Activated naive CD8-positive, alpha-beta T cell treated with anti-CD3 and anti-CD28 coated beads, Interleukin-2, amount 10 ng/mL, durations not matched to agents 7 days and 5 days (primary cell): Measurements from ENCODE around the gene RDH16. TPM values are rescaled to one million over a fixed set of nuclear protein-coding genes. Genes with fewer than 3 reads are reported as not detected.
"Not testable (repeated sequence)": the region's sequence is repeated elsewhere in the genome, so short reads cannot be mapped to it uniquely, and the experiment has no call there.

Experiments used
- ATAC-seq: fragments of 150-1000 bp; cut with Tn5 transposase; one replicate; pipeline ENCODE4 v1.10.0; 2021; ENCODE audit warnings: low read depth, moderate library complexity
- POLR2A ChIA-PET: fragments of 350-600 bp; sonication (Branson Sonifier 250); formaldehyde crosslinking; loops from one replicate; lab custom pipeline; 2021; ENCODE audit warnings: antibody characterized with exemption; lab: Charles Lee
- DNase-seq: peaks from one replicate; pipeline ENCODE4 v3.0.0; 2021
- H3K27ac Mint-ChIP-seq: one replicate; pipeline ENCODE4 v1.8.0; 2022; ENCODE audit warnings: mild to moderate bottlenecking, mixed read lengths
- H3K27me3 Mint-ChIP-seq: one replicate; pipeline ENCODE4 v1.8.0; 2022; ENCODE audit warnings: mild to moderate bottlenecking, moderate library complexity, mixed read lengths
- H3K36me3 Mint-ChIP-seq: one replicate; pipeline ENCODE4 v1.8.0; 2021; ENCODE audit warnings: mild to moderate bottlenecking, mixed read lengths
- H3K4me1 Mint-ChIP-seq: one replicate; pipeline ENCODE4 v1.8.0; 2021; ENCODE audit warnings: mixed read lengths
- H3K4me3 Mint-ChIP-seq: one replicate; pipeline ENCODE4 v1.8.0; 2022; ENCODE audit warnings: mild to moderate bottlenecking, moderate library complexity, mixed read lengths
- H3K9me3 Mint-ChIP-seq: one replicate; pipeline ENCODE4 v1.8.0; 2021; ENCODE audit warnings: mixed read lengths
- total RNA-seq, 2 experiments: library from RNA; stranded (reverse); gene quantifications; one replicate each; pipeline ENCODE4 v1.2.3, GENCODE V29; 2021

RDH16 gene
- total RNA-seq, 2 experiments from 2014 or later, result 0.62 to 0.69 TPM

GRCh38 chr12:56916296-56916995, 41.0 kb downstream of the RDH16 start:
- Mint-ChIP-seq H3K36me3 (no peaks in the 10 kb centered on the region), H3K27me3 (peaks cover 10% of the 10 kb centered on the region), H3K4me3 (no peak overlapping the region), H3K27ac (no peak overlapping the region), H3K4me1 (no peaks in the 10 kb centered on the region), H3K9me3 (peaks cover 3% of the 10 kb centered on the region)
- POLR2A ChIA-PET, result no interaction called here
- ATAC-seq, result no peak
- DNase-seq, result no peak

GRCh38 chr12:56914724-56915123, 42.7 kb downstream of the RDH16 start:
- POLR2A ChIA-PET, result no interaction called here
- no peaks in the 10 kb centered on the region for H3K4me1 Mint-ChIP-seq
- ATAC-seq, result no peak

GRCh38 chr12:56914256-56914655, 43.2 kb downstream of the RDH16 start:
- Mint-ChIP-seq H3K4me3 (no peak overlapping the region), H3K4me1 (no peaks in the 10 kb centered on the region), H3K27me3 (peaks cover 7% of the 10 kb centered on the region), H3K9me3 (peaks cover 16% of the 10 kb centered on the region), H3K27ac (no peak overlapping the region), H3K36me3 (no peaks in the 10 kb centered on the region)
- POLR2A ChIA-PET, result no interaction called here
- ATAC-seq (no peak), DNase-seq (no peak)

More at GRCh38 chr12:56914724-56915123, 42.7 kb downstream of the RDH16 start:
- Mint-ChIP-seq H3K36me3 (no peaks in the 10 kb centered on the region), H3K4me3 (no peak overlapping the region), H3K9me3 (peaks cover 13% of the 10 kb centered on the region), H3K27ac (no peak overlapping the region), H3K27me3 (peaks cover 7% of the 10 kb centered on the region)
- no peak for DNase-seq

- H3K9me3 Mint-ChIP-seq, result peaks cover 22% of the 10 kb centered on the region
- H3K36me3 Mint-ChIP-seq, H3K27me3 Mint-ChIP-seq, H3K4me1 Mint-ChIP-seq, H3K4me3 Mint-ChIP-seq, ATAC-seq, DNase-seq, POLR2A ChIA-PET, H3K27ac Mint-ChIP-seq: not testable (repeated sequence)
Measured at GRCh38 chr12:56909403-56909802, 48.0 kb downstream of the RDH16 start.

DNA sequence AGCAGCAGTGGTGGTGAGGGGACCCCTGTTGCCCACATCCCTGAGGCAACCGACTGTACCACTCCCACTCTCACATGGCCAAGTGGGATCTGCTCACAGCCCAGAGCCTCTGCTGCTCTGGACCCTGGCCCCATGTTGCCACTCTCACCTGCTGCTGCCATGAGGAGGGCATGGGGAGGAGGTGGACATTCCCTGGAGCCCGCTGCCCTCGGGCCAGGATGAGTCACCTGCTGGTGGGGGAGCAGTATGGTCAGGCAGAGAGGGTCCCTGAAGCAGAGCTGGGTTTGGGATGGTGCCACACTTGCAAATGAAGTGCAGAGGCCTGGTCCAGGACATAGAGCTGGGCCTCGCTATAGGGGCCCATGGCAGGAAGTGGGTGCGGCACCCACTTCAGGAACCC, 49.3 kb downstream of the RDH16 start:
- POLR2A ChIA-PET, result no interaction called here
- Mint-ChIP-seq H3K36me3 (no peaks in the 10 kb centered on the region), H3K9me3 (peaks cover 22% of the 10 kb centered on the region), H3K4me3 (no peak overlapping the region), H3K4me1 (no peaks in the 10 kb centered on the region), H3K27ac (no peak overlapping the region), H3K27me3 (peaks cover 7% of the 10 kb centered on the region)
- DNase-seq (no peak), ATAC-seq (no peak)

GRCh38 chr12:56905852-56906251, 51.6 kb downstream of the RDH16 start:
- Mint-ChIP-seq H3K9me3 (peaks cover 29% of the 10 kb centered on the region), H3K27ac (no peak overlapping the region), H3K4me3 (no peak overlapping the region), H3K27me3 (peaks cover 5% of the 10 kb centered on the region), H3K36me3 (peaks cover 2% of the 10 kb centered on the region), H3K4me1 (no peaks in the 10 kb centered on the region)
- DNase-seq, result no peak
- POLR2A ChIA-PET, result no interaction called here
- no peak for ATAC-seq

DNA sequence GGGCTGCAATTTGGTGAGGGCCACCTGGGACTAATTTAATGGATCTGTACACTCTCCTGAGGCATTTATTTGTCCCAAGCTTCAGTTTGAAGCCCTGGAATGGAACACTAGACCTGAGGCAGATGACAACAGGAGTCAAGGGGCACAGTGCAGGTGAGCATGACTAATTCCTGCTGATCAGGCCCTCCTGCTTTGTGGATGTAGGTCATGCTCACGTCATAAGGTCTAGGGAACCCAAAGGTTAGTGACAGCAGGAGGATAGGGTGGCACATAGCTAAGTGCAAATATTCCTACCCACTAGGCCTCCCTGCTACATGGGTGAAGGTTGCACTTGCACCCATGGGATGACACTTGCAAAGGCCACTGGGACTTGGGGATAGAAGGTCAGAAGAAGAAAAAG, 54.0 kb downstream of the RDH16 start:
- H3K27ac Mint-ChIP-seq, result no peak overlapping the region
- no peak overlapping the region for H3K4me3 Mint-ChIP-seq
- H3K4me1 Mint-ChIP-seq, result no peaks in the 10 kb centered on the region
- no peak for ATAC-seq
- H3K36me3 Mint-ChIP-seq, result peaks cover 2% of the 10 kb centered on the region
- peaks cover 5% of the 10 kb centered on the region for H3K27me3 Mint-ChIP-seq
- peaks cover 22% of the 10 kb centered on the region for H3K9me3 Mint-ChIP-seq
- DNase-seq, result no peak
- POLR2A ChIA-PET, result no interaction called here

Other genes starting within 250 kb of the RDH16 start
- gene NACA, start 232.3 kb downstream of the RDH16 start, total RNA-seq, result 100 to 1,000 TPM; 878 to 882 TPM
- gene PRIM1, start 205.3 kb downstream of the RDH16 start, total RNA-seq, result 10 to 100 TPM; 52.5 to 56.1 TPM
- 1 to 10 TPM; 1.9 to 2.4 TPM for gene HSD17B6, start 194.3 kb downstream of the RDH16 start, total RNA-seq
- gene SDR9C7, start 23.2 kb downstream of the RDH16 start, total RNA-seq, result not detected
- 10 to 100 TPM; 11.3 TPM for gene ZBTB39, start 48.9 kb upstream of the RDH16 start, total RNA-seq
- under 1 TPM; 0.34 to 0.53 TPM for gene TAC3, start 58.9 kb upstream of the RDH16 start, total RNA-seq
- gene MYO1A, start 92.5 kb upstream of the RDH16 start, total RNA-seq, result 1 to 10 TPM; 1.2 to 2.1 TPM
- gene NEMP1, start 121.2 kb upstream of the RDH16 start, total RNA-seq, result 10 to 100 TPM; 52.9 to 59.6 TPM
- 10 to 100 TPM; 13.1 to 16.1 TPM for gene NAB2, start 131.5 kb upstream of the RDH16 start, total RNA-seq
- 100 to 1,000 TPM; 251 to 263 TPM for gene STAT6, start 153.8 kb upstream of the RDH16 start, total RNA-seq
- 1 to 10 TPM; 4.9 to 6.1 TPM for gene LRP1, start 170.9 kb upstream of the RDH16 start, total RNA-seq
- not detected for gene LRP1-AS, start 190.0 kb upstream of the RDH16 start, total RNA-seq